SU-DHL-6 (cell line): Measurements from ENCODE around the gene CCDC107.

Source experiments
- H2AFZ ChIP-seq: fragments of 200-600 bp; sonication (generic); 2 replicates; pipeline ENCODE4 v1.6.1; 2014; ENCODE audit warnings: low read depth, mild to moderate bottlenecking, moderate library complexity, mixed read lengths, antibody characterized with exemption, low read length; ENCODE audit not compliant: severe bottlenecking
- H3F3A ChIP-seq: fragments of 200-600 bp; shearing (Covaris generic); 2 replicates; pipeline ENCODE4 v1.6.0; 2016; ENCODE audit warnings: antibody characterized with exemption, mild to moderate bottlenecking; ENCODE audit not compliant: insufficient read depth
- H3K27ac ChIP-seq: fragments of 200-600 bp; sonication (generic); 2 replicates; pipeline ENCODE4 v1.5.1; 2016; ENCODE audit warnings: low read depth, mild to moderate bottlenecking, low read length, moderate library complexity, mixed read lengths
- H3K27me3 ChIP-seq: fragments of 200-600 bp; sonication (generic), shearing (Covaris generic); 2 replicates; pipeline ENCODE4 v1.6.0; 2014; ENCODE audit warnings: mild to moderate bottlenecking, low read length
- H3K36me3 ChIP-seq: fragments of 200-600 bp; sonication (generic); 2 replicates; pipeline ENCODE4 v1.6.1; 2014; ENCODE audit warnings: mild to moderate bottlenecking, low read length, mixed read lengths
- H3K4me2 ChIP-seq: fragments of 300-600, 200-600 bp; shearing (Covaris generic), sonication (generic); 2 replicates; pipeline ENCODE4 v1.6.0; 2014; ENCODE audit warnings: low read length, low read depth, mild to moderate bottlenecking; ENCODE audit not compliant: poor library complexity, severe bottlenecking
- H3K4me3 ChIP-seq: fragments of 200-600 bp; sonication (generic); 2 replicates; pipeline ENCODE4 v1.5.1; 2014; ENCODE audit warnings: antibody characterized with exemption, low read length, mild to moderate bottlenecking, mixed read lengths; ENCODE audit not compliant: insufficient read depth, poor library complexity, severe bottlenecking
- H3K79me2 ChIP-seq: fragments of 200-600 bp; sonication (generic); 2 replicates; pipeline ENCODE4 v1.6.1; 2014; ENCODE audit warnings: mild to moderate bottlenecking, low read length, moderate library complexity; ENCODE audit not compliant: insufficient read depth
- H3K9ac ChIP-seq: fragments of 200-600 bp; sonication (generic); 2 replicates; pipeline ENCODE4 v1.7.0; 2014; ENCODE audit warnings: mild to moderate bottlenecking, low read length
- H3K9me2 ChIP-seq: fragments of 200-600 bp; sonication (generic); replicated peaks from 2 replicates; pipeline ENCODE4 v1.6.1; 2014; ENCODE audit warnings: low read length; ENCODE audit not compliant: insufficient read depth
- H3K9me3 ChIP-seq: fragments of 200-600 bp; sonication (generic); 2 replicates; pipeline ENCODE4 v1.6.1; 2014; ENCODE audit warnings: low read length, mixed read lengths; ENCODE audit not compliant: insufficient read depth
- H4K20me1 ChIP-seq: fragments of 200-600 bp; sonication (generic); 2 replicates; pipeline ENCODE4 v1.6.1; 2014; ENCODE audit warnings: low read depth, mild to moderate bottlenecking, antibody characterized with exemption, low read length, moderate library complexity, mixed read lengths
- CTCF ChIP-seq: fragments of 200-600 bp; sonication (generic); IDR thresholded peaks from one replicate; pipeline ENCODE4 v1.5.1; 2017; ENCODE audit warnings: antibody characterized with exemption, mild to moderate bottlenecking, low read length, moderate library complexity; ENCODE audit not compliant: insufficient read depth, poor library complexity, severe bottlenecking
- EZH2phosphoT487 ChIP-seq: fragments of 200-600 bp; sonication (generic), shearing (Covaris generic); conservative IDR thresholded peaks from 2 replicates; pipeline ENCODE4 v1.6.1; 2018; ENCODE audit warnings: mild to moderate bottlenecking, antibody characterized with exemption, low read length, moderate library complexity, mixed read lengths

CCDC107 gene

DNA sequence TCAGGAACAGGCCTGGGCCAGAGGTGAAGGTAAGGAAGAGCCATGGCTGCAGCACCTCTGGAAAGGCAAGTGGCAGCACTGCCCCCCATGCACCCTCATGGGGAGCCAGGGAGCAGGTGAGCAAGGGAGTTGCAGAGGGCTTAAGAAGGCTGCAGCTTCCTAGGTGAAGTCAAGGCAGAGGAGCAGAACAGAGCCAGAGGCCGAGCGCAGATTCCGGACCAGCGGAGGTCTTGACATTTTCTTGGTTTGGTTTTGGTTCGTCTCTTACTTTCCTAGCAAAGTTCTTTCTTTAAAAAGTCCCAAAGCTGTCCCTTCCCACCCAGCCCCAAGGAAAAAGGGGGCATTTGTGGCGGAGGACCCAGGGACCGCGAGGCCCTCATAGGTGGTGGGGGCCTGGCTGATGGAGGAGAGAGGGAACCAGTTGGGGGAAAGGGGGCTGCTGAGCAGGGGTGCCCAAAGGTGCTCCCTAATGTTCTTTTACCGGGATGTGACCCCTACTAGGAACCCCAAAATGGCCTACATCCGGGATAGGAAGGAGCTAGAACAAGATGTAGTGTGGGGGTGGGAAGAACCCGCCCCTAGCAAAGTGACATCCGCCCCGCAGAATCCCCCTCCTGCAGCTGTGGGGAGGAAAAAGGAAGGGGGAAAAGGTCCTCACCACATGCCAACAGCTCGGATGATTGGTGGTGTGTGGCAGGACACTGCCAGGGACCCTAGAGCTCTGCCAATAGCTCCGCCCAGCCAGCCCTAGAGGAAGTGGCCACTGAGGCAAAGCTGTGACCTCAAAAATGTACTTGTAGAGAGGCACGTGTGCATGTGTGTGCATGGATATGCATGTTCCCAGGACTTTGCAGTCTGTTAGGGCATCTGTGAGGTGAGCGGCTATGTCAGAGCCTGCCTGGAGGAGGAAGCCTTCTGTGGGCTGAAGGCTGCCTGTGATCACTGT lies 39.0 kb upstream of the CCDC107 start:
- no peaks in the 10 kb centered on the region for H3K36me3 ChIP-seq
- no peaks in the 10 kb centered on the region for H3K27me3 ChIP-seq
- H2AFZ ChIP-seq: peak overlapping the region; percentile 2
- peak overlapping the region; percentile 94 for H3K27ac ChIP-seq
- no peaks in the 10 kb centered on the region for H3K79me2 ChIP-seq
- peaks cover 51% of the 10 kb centered on the region for H3F3A ChIP-seq
- H3K9ac ChIP-seq: peak overlapping the region; percentile 54
- TF ChIP-seq EZH2phosphoT487 (no peak), CTCF (no peak)
- H3K4me2 ChIP-seq: peak overlapping the region; percentile 63
- no peaks in the 10 kb centered on the region for H3K9me2 ChIP-seq
- H3K9me3 ChIP-seq: no peaks in the 10 kb centered on the region
- H4K20me1 ChIP-seq: no peaks in the 10 kb centered on the region
- peak overlapping the region; percentile 6 for H3K4me3 ChIP-seq

GRCh38 chr9:35619800-35620158 lies 38.3 kb upstream of the CCDC107 start:
- Histone ChIP-seq H3K79me2 (no peaks in the 10 kb centered on the region), H3K9ac (peak overlapping the region; percentile 54), H3F3A (peaks cover 51% of the 10 kb centered on the region), H3K27ac (peak overlapping the region; percentile 94), H3K9me3 (no peaks in the 10 kb centered on the region), H4K20me1 (no peaks in the 10 kb centered on the region), H3K36me3 (no peaks in the 10 kb centered on the region), H3K4me3 (no peak overlapping the region), H3K27me3 (no peaks in the 10 kb centered on the region), H3K9me2 (no peaks in the 10 kb centered on the region), H3K4me2 (peak overlapping the region; percentile 63), H2AFZ (peak overlapping the region; percentile 2)
- TF ChIP-seq EZH2phosphoT487 (no peak), CTCF (no peak)

- TF ChIP-seq EZH2phosphoT487: no peak
- no peak for TF ChIP-seq CTCF
- H3K4me2 ChIP-seq: no peak overlapping the region
- no peaks in the 10 kb centered on the region for H3K27me3 ChIP-seq
- H3K9me2 ChIP-seq: no peaks in the 10 kb centered on the region
- no peaks in the 10 kb centered on the region for H3K79me2 ChIP-seq
- peaks cover 15% of the 10 kb centered on the region; the same call in 1 of the 2 replicates for H3F3A ChIP-seq
- H3K9ac ChIP-seq: no peak overlapping the region
- no peaks in the 10 kb centered on the region for H3K36me3 ChIP-seq
- no peaks in the 10 kb centered on the region for H4K20me1 ChIP-seq
- H3K9me3 ChIP-seq: no peaks in the 10 kb centered on the region
- no peak overlapping the region for H3K4me3 ChIP-seq
- no peak overlapping the region for H3K27ac ChIP-seq
- no peak overlapping the region for H2AFZ ChIP-seq
Observed at GRCh38 chr9:35627575-35627974, 30.5 kb upstream of the CCDC107 start.
